Right kidney (tissue), 1 donor: ENCODE measurements around the gene EZH1.

Source experiments
- DNase-seq: peaks from one replicate; pipeline ENCODE4 v3.0.0-alpha.2; 2016

Gene EZH1

DNA sequence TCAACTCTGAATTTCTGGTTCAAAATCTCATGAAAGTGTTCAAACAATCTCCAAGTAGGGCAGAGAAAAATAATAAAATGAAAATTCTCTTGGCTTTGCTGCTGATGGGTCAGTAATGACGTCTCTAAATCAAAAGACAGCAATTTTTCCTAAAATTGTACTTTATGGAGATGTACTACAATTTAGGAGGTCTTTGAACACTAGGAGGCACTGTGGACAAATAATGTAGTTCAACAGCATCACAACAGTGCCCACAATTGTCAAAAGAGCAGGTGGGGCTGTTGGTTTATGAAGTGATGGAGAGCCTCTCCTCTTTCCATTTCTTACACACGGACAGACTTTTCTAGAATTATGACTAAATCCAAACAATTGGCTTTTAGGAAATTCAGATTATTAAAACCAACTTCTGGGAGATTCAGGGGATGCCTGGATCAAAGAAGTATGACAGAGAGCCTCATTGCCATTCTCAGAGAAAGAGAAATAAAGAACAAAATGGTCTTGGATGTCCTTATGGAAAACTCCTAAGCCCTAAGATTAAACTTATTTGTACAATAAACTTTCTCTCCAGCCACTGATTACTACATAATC lies 23.8 kb downstream of the EZH1 start:
- DNase-seq = peak; percentile 24

- no peak for DNase-seq
These were observed 35.3 kb downstream of the EZH1 start for GRCh38 chr17:42709561-42709960.

DNA sequence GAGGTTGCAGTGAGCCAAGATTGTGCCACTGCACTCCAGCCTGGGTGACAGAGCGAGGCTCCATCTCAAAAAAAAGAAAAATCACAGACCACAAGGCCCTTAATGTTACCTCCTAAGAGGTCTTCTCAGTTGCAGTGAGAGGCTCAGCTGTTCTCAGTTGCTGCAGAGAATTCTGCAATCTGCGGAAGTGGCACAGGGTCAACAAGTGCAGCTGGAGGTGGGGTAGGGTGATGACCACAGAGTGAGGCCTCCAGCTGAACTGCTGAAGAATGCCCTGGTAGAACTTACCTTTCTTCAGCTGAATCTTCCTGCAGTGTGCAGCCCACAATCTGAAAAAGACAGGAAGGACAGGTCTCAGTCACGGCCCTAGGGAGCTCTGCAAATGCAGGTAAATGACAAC lies 36.3 kb downstream of the EZH1 start:
- DNase-seq = no peak

DNA sequence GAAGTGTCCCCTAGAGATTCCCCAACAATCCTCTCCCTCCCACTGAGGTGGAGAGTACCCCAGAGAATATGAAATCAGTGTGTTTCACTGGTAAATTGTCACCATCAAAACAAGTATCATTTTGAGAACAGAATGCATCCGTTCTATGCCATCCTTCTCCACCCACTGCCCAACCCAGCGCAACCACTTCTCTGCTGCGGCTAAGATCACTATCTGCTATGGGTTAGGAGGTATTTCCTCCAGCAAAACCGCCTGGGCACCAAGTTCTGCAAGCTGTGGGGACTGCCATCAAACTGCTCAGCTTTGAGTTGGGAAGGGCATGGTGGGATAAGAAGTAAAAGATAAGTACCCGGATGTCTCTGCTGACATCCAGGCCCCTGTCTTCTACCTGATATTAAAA lies 38.1 kb downstream of the EZH1 start:
- no peak for DNase-seq

GRCh38 chr17:42704837-42705494 lies 39.9 kb downstream of the EZH1 start:
- no peak for DNase-seq

- DNase-seq = no peak
These were observed 40.4 kb downstream of the EZH1 start for GRCh38 chr17:42704490-42704836.

- no peak for DNase-seq
These were observed 42.4 kb downstream of the EZH1 start for GRCh38 chr17:42702446-42702845.

DNA sequence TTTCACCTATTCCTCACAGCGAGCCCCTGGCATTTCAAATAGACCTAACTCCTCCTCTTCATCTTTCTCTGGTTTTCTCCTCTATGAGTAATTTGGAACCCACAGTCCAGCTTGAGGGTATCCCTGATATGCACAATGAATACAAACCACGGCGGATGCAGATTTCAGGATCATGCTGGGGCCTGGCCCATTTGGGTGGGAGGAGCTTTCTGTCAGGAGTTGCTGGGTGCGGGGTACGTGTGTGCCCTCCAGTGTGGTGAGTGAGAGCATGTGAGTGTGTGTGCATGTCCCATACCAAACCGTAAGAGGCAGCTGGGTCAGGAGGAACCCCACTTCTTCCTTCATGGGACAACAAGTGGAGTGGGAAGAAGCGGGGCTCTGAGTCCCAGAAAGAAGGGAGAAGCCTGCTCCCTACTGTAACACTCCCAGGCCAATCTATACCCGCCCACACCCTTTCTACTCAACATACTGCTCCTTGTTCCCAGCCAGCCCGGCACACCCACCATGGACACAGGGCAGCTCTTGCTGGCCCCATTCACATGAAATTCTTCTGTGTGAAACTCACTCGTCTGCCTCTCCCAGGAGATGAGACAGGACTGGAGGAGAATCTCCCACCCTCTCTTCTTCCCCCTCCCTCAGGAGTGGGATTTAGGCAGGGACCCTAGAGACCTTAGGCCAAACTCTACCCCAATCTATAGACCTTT lies 44.1 kb downstream of the EZH1 start:
- no peak for DNase-seq

DNA sequence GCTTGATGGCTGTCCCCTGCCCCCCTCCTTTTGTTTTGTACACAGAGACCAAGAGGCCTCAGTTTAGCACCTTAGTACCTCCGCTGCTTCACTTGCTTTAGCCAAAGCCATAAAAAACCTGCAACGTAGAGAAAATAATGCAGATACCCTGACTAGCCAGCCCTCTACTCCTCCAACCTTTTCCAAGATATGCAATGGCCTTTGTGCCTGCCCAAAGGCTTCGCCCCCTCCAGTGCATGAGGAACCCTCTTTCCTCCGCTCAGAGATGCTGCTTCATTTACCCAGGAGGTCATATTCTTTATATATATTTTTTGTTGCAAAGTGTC lies 45.5 kb downstream of the EZH1 start:
- DNase-seq = no peak

GRCh38 chr17:42698736-42699414 lies 46.0 kb downstream of the EZH1 start:
- no peak for DNase-seq

DNA sequence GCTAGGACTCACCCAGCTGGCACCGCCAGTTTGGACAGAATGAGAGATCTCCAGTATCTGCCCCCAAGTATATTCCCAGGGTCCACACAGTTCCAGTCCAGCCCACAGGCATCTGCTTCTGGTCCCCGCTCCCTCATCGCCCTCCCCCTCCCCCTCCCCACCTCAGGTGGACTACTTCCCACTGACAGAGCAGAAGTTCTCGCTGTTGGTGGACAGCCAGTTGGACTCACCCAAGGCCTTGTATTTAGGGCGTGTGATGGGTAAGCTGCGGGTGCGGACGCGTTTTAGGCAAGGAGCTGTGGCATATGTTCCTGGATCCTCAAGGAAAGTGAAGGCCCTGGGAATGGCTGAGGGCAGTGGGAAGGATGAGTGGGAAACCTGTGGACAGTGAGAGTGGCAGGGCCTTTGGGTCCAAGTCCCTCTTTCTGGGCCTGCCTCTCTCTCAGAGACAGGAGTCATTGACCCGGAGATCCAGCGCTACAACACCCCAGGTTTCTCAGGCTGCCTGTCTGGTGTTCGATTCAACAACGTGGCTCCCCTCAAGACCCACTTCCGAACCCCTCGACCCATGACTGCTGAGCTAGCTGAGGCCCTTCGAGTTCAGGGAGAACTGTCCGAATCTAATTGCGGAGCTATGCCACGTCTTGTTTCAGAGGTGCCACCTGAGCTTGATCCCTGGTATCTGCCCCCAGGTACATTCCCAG lies 47.6 kb downstream of the EZH1 start:
- DNase-seq = no peak

- DNase-seq = no peak
These were observed 49.3 kb downstream of the EZH1 start for GRCh38 chr17:42695500-42695899.

- no peak for DNase-seq
These were observed 50.3 kb downstream of the EZH1 start for GRCh38 chr17:42694524-42694923.

GRCh38 chr17:42692489-42692888 lies 52.4 kb downstream of the EZH1 start:
- DNase-seq = no peak

DNA sequence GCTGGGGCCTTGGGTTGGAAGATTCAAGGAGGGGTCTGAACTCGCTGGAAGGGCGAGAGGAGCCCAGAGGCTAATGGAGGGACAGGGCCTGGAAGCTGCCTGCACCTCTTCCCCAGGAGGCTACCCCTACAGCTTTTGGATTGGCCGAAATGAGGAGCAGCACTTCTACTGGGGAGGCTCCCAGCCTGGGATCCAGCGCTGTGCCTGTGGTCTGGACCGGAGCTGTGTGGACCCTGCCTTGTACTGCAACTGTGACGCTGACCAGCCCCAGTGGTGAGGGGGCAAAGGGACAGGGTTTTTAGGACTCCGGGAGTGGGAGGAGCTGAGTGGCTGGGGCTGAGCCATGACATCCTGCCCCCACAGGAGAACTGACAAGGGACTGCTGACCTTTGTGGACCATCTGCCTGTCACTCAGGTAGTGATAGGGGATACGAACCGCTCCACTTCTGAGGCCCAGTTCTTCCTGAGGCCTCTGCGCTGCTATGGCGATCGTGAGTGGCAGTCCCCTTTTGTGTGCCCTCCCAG lies 53.8 kb downstream of the EZH1 start:
- DNase-seq = no peak

GRCh38 chr17:42690596-42690995 lies 54.2 kb downstream of the EZH1 start:
- no peak for DNase-seq

DNA sequence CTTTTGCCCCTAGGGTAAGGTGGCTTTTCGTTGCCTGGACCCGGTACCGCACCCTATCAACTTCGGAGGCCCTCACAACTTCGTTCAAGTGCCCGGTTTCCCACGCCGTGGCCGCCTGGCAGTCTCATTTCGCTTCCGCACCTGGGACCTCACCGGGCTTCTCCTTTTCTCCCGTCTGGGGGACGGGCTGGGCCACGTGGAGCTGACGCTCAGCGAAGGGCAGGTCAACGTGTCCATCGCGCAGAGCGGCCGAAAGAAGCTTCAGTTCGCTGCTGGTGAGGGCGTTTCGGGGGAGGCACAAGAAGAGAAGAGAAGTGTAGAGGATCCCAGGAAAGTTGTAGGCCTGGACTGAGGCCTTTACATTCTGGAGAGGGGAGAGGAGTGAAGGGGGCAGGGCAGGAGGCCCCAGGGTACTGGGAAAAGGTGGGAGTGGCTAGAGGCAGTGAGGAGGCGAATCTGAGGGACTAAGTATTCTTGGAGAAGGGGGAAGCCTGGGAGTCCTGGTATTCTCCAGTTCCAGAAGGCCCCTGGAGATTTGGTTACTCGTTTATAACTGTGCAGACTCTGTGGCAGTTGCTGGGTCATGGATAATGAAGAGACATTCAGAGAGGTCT lies 57.0 kb downstream of the EZH1 start:
- no peak for DNase-seq

DNA sequence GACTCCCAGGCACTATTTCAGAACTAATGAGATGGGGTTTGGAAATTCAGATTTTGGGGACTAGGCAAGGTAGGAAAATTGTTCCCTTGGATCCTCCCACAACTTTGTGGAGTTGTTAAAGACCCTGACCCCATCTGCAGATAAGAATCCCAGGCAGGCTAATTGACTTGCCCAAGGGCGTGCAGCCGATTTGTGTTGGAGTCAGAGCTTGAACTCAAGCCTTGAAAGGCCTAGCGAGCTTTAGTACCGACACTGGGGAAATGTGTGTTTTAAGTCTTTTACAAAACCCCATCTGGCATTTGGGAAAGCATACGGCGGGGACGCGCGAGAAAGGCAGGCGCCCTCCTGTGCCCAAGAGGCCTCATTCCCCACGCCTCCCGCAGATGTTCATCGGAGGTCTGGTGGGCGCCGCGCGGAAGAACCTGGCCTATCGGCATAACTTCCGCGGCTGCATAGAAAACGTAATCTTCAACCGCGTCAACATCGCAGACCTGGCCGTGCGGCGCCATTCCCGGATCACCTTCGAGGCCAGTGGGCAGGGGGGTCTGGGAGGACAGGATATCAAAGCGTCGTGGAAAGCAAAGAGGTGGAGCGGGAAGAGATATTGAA lies 58.2 kb downstream of the EZH1 start:
- DNase-seq = no peak

DNA sequence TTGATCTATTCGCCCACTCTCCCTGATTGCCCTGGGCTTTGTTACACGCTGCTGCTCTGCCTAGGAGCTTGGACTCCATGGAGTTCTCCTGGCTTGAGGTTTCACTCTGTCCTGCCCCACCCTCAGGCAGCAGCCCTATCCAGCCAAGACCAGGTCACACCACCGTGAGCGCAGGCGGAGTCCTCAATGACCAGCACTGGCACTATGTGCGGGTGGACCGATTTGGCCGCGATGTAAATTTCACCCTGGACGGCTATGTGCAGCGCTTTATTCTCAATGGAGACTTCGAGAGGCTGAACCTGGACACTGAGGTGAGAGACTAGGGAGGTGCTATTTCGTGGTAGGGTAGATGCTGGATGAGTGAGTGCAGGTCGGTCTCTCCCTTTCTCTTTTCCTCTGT lies 59.0 kb downstream of the EZH1 start:
- no peak for DNase-seq

- DNase-seq = peak; percentile 61
These were observed 59.8 kb downstream of the EZH1 start for GRCh38 chr17:42684929-42685556.

DNA sequence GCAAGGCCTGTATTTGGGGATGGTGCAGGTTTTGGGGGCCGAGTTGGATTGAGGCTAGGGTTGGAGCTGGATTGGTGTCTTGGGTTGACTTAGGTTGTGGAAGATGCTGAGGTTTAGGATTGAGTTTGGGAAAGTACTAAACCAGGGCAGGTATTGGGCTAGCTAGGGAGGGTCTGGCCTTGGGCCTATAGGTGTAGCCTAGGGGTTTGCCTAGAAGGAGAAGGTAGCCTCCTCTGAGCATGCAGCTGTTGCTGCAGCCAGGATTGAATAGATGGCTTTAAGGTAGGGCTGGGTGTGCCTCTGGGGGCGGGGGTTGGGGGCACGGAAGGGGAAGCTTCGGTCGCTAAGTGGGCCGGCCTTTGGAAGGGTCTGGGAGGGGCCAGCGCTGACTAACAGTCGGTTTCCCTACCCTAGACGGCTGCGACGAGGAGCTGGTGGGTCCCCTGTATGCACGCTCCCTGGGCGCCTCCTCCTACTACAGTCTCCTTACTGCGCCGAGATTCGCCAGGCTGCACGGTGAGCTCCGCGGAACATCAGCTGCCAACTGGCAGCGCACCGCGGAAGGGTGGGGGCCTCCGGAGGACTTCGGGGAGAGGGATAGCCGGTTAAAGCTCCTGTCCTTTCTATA lies 61.3 kb downstream of the EZH1 start:
- peak; percentile 47 for DNase-seq
